Fibroblast of mammary gland (primary cell): Measurements from ENCODE around the gene NDUFC2.

Experiments used
- DNase-seq: peaks from one replicate; pipeline ENCODE4 v3.0.0-alpha.2; 2010; ENCODE audit warnings: low read depth
- H3K4me3 ChIP-seq: 2 replicates; pipeline ENCODE4 v1.5.1; 2011; ENCODE audit warnings: low read depth, mild to moderate bottlenecking, low read length, moderate library complexity; ENCODE audit not compliant: control insufficient read depth
- CTCF ChIP-seq: conservative IDR thresholded peaks from 2 replicates; pipeline ENCODE4 v1.5.1; 2011; ENCODE audit warnings: low read depth, low read length, inconsistent platforms; ENCODE audit not compliant: control insufficient read depth, insufficient read depth

The NDUFC2 gene

DNA sequence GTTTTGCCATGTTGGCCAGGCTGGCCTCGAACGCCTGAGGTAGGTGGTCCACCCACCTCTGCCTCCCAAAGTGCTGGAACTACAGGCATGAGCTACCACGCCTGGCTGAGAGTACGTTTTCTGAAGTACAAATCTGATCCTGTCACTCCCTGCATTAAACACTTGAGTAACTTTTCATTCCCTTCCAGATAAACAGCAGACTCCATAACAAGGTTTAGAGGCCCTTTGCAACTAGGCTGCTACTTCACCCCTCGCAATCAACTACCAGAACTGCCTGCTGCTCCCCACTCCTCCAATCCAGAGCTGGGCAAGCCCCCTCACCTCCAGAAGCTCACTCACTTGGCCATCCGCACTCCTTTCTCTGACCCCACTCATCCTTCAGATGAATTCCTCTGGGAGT, 58.1 kb downstream of the NDUFC2 start:
- no peak for TF ChIP-seq CTCF
- DNase-seq = no peak
- no peak overlapping the region for H3K4me3 ChIP-seq

- no peak overlapping the region for H3K4me3 ChIP-seq
- DNase-seq = no peak
- no peak for TF ChIP-seq CTCF
Measured at GRCh38 chr11:78020246-78020645, 59.4 kb downstream of the NDUFC2 start.

DNA sequence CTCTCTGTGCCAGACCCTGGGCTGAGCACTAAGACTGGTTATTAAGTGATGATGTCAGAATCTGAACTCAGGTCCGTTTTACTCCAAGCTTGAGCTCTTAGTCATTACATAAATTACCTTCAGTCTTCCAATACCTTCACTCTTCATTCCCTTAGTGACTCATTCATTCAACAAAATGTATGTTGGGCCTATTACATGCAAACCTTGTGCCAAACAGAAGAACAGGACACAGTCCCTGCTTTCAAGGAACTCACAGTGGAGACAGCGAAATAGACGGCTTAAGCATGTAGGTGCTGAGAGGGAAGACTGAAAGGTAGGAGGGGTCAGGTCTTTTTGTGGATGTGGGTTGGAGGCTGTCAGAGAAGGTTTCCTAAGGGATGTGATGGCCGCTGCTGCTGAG, 59.9 kb downstream of the NDUFC2 start:
- no peak overlapping the region for H3K4me3 ChIP-seq
- TF ChIP-seq CTCF = no peak
- DNase-seq = no peak
